ENCODE results near the gene SYNPO2L. TPM values are rescaled to one million over a fixed set of nuclear protein-coding genes. Genes with fewer than 3 reads are reported as not detected.

Gene SYNPO2L
- total RNA-seq, 1 experiment from 2014 or later, result 0.22 TPM

DNA sequence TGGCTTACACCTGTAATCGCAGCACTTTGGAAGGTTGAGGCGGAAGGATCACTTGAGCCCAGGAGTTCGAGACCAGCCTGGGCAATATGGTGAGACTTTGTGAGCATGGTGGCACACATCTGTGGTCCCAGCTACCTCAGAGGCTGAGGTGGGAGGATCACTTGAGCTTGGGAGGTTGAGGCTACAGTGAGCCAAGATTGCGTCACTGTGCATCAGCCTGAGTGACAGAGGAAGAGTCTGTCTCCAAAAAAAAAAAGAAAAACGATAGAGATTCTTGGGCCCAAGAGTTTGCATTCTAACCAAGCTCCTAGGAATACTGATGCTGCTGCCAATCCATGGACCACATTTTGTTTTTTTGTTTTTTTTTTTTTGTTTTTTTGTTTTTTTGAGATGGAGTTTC, 26.7 kb downstream of the SYNPO2L start (continued):
- TF ChIP-seq, protein P1, sequence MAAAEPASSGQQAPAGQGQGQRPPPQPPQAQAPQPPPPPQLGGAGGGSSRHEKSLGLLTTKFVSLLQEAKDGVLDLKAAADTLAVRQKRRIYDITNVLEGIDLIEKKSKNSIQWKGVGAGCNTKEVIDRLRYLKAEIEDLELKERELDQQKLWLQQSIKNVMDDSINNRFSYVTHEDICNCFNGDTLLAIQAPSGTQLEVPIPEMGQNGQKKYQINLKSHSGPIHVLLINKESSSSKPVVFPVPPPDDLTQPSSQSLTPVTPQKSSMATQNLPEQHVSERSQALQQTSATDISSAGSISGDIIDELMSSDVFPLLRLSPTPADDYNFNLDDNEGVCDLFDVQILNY (CRISPR knock-in tag; IDR thresholded peaks at IDR 0.05), result no peak
- TF ChIP-seq IRF2 (CRISPR knock-in tag; IDR thresholded peaks at IDR 0.05; ENCODE audit: borderline replicate concordance, low read depth), result no peak
- no peak for TF ChIP-seq EMX1 (CRISPR knock-in tag; IDR thresholded peaks at IDR 0.05)
- no peak for TF ChIP-seq CREM (CRISPR knock-in tag; IDR thresholded peaks at IDR 0.05)
- no peak for TF ChIP-seq RORB (CRISPR knock-in tag; IDR thresholded peaks at IDR 0.05)

DNA sequence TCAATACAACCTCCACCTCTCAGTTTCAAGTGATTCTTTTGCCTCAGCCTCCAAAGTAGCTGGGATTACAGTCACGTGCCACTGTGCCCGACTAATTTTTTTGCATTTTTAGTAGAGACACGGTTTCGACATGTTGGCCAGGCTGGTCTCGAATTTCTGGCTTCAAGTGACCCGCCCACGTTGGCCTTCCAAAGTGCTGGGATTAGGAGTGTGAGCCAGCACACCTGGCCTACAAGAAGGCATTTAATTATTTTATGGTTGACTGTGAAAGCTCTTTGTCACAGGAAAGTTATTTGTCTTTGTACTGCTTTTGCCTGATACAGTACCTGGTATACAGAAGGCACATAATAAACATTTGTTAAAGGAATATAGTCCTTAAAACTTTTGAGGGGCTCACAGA, 27.4 kb downstream of the SYNPO2L start:
- ChIA-PET POLR2A (no interaction called here), CTCF (no interaction called here)
- Mint-ChIP-seq H3K4me3 (no peak overlapping the region), H3K36me3 (no peaks in the 10 kb centered on the region), H3K4me1 (peaks cover 25% of the 10 kb centered on the region), H3K27ac (peak overlapping the region; percentile 15; the same call in 1 of the 2 replicates), H3K27me3 (ENCODE audit: low read depth) (no peaks in the 10 kb centered on the region; the same call in 1 of the 2 replicates), H3K9me3 (no peaks in the 10 kb centered on the region)
- no peak for ATAC-seq
- TF ChIP-seq, protein P2, sequence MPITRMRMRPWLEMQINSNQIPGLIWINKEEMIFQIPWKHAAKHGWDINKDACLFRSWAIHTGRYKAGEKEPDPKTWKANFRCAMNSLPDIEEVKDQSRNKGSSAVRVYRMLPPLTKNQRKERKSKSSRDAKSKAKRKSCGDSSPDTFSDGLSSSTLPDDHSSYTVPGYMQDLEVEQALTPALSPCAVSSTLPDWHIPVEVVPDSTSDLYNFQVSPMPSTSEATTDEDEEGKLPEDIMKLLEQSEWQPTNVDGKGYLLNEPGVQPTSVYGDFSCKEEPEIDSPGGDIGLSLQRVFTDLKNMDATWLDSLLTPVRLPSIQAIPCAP (CRISPR knock-in tag; IDR thresholded peaks at IDR 0.05), result no peak
- TF ChIP-seq HMGA2 (CRISPR knock-in tag; IDR thresholded peaks at IDR 0.05) (no peak), TEAD1 (CRISPR knock-in tag; IDR thresholded peaks at IDR 0.05) (no peak), ZNF416 (CRISPR knock-in tag; IDR thresholded peaks at IDR 0.05) (no peak)
- TF ChIP-seq, protein P3, sequence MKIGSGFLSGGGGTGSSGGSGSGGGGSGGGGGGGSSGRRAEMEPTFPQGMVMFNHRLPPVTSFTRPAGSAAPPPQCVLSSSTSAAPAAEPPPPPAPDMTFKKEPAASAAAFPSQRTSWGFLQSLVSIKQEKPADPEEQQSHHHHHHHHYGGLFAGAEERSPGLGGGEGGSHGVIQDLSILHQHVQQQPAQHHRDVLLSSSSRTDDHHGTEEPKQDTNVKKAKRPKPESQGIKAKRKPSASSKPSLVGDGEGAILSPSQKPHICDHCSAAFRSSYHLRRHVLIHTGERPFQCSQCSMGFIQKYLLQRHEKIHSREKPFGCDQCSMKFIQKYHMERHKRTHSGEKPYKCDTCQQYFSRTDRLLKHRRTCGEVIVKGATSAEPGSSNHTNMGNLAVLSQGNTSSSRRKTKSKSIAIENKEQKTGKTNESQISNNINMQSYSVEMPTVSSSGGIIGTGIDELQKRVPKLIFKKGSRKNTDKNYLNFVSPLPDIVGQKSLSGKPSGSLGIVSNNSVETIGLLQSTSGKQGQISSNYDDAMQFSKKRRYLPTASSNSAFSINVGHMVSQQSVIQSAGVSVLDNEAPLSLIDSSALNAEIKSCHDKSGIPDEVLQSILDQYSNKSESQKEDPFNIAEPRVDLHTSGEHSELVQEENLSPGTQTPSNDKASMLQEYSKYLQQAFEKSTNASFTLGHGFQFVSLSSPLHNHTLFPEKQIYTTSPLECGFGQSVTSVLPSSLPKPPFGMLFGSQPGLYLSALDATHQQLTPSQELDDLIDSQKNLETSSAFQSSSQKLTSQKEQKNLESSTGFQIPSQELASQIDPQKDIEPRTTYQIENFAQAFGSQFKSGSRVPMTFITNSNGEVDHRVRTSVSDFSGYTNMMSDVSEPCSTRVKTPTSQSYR (CRISPR knock-in tag; IDR thresholded peaks at IDR 0.05), result no peak
- TF ChIP-seq, protein P4, sequence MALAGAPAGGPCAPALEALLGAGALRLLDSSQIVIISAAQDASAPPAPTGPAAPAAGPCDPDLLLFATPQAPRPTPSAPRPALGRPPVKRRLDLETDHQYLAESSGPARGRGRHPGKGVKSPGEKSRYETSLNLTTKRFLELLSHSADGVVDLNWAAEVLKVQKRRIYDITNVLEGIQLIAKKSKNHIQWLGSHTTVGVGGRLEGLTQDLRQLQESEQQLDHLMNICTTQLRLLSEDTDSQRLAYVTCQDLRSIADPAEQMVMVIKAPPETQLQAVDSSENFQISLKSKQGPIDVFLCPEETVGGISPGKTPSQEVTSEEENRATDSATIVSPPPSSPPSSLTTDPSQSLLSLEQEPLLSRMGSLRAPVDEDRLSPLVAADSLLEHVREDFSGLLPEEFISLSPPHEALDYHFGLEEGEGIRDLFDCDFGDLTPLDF (CRISPR knock-in tag; IDR thresholded peaks at IDR 0.05), result no peak
- no peak for DNase-seq (ENCODE audit: low spot score)

DNA sequence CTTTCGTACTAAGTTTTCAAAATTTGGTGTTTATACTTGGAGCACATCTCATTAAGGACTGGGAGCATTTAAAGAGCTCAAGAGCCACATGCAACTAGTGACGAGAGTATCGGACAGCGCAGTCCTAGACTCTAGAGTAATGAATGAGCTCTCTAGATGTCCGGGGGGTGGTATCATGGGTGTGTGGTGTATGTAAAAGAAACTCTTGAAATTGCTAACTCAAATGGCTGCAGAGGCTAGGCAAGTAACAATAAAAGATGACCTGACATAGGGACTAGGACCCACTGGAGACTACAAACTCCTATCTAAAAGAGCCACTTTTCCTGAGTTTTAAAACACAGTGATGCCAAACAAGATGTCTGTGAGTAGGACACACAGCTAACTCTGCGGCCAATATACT, 28.5 kb downstream of the SYNPO2L start:
- Mint-ChIP-seq H3K36me3 (no peaks in the 10 kb centered on the region), H3K9me3 (no peaks in the 10 kb centered on the region), H3K27ac (peak overlapping the region; percentile 74), H3K4me3 (peak overlapping the region; percentile 97), H3K27me3 (ENCODE audit: low read depth) (no peaks in the 10 kb centered on the region; the same call in 1 of the 2 replicates), H3K4me1 (peaks cover 20% of the 10 kb centered on the region)
- no peak for DNase-seq (ENCODE audit: low spot score)
- no peak for ATAC-seq
- TF ChIP-seq, protein P5, sequence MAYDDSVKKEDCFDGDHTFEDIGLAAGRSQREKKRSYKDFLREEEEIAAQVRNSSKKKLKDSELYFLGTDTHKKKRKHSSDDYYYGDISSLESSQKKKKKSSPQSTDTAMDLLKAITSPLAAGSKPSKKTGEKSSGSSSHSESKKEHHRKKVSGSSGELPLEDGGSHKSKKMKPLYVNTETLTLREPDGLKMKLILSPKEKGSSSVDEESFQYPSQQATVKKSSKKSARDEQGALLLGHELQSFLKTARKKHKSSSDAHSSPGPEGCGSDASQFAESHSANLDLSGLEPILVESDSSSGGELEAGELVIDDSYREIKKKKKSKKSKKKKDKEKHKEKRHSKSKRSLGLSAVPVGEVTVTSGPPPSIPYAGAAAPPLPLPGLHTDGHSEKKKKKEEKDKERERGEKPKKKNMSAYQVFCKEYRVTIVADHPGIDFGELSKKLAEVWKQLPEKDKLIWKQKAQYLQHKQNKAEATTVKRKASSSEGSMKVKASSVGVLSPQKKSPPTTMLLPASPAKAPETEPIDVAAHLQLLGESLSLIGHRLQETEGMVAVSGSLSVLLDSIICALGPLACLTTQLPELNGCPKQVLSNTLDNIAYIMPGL (CRISPR knock-in tag; IDR thresholded peaks at IDR 0.05), result no peak
- TF ChIP-seq PRRX2 (CRISPR knock-in tag; IDR thresholded peaks at IDR 0.05) (no peak), ZNF416 (CRISPR knock-in tag; IDR thresholded peaks at IDR 0.05) (no peak), NR1H2 (CRISPR knock-in tag; IDR thresholded peaks at IDR 0.05) (no peak), SOX15 (CRISPR knock-in tag; IDR thresholded peaks at IDR 0.05) (no peak), ATF1 (CRISPR knock-in tag; IDR thresholded peaks at IDR 0.05) (no peak), FOXP1 (CRISPR knock-in tag; IDR thresholded peaks at IDR 0.05; ENCODE audit: borderline replicate concordance) (no peak), MYBL2 (CRISPR knock-in tag; IDR thresholded peaks at IDR 0.05) (no peak)
- TF ChIP-seq, protein P6, sequence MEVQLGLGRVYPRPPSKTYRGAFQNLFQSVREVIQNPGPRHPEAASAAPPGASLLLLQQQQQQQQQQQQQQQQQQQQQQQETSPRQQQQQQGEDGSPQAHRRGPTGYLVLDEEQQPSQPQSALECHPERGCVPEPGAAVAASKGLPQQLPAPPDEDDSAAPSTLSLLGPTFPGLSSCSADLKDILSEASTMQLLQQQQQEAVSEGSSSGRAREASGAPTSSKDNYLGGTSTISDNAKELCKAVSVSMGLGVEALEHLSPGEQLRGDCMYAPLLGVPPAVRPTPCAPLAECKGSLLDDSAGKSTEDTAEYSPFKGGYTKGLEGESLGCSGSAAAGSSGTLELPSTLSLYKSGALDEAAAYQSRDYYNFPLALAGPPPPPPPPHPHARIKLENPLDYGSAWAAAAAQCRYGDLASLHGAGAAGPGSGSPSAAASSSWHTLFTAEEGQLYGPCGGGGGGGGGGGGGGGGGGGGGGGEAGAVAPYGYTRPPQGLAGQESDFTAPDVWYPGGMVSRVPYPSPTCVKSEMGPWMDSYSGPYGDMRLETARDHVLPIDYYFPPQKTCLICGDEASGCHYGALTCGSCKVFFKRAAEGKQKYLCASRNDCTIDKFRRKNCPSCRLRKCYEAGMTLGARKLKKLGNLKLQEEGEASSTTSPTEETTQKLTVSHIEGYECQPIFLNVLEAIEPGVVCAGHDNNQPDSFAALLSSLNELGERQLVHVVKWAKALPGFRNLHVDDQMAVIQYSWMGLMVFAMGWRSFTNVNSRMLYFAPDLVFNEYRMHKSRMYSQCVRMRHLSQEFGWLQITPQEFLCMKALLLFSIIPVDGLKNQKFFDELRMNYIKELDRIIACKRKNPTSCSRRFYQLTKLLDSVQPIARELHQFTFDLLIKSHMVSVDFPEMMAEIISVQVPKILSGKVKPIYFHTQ (CRISPR knock-in tag; IDR thresholded peaks at IDR 0.05), result no peak
- TF ChIP-seq, protein P7, sequence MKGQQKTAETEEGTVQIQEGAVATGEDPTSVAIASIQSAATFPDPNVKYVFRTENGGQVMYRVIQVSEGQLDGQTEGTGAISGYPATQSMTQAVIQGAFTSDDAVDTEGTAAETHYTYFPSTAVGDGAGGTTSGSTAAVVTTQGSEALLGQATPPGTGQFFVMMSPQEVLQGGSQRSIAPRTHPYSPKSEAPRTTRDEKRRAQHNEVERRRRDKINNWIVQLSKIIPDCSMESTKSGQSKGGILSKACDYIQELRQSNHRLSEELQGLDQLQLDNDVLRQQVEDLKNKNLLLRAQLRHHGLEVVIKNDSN (CRISPR knock-in tag; IDR thresholded peaks at IDR 0.05), result no peak
- TF ChIP-seq, protein P8, sequence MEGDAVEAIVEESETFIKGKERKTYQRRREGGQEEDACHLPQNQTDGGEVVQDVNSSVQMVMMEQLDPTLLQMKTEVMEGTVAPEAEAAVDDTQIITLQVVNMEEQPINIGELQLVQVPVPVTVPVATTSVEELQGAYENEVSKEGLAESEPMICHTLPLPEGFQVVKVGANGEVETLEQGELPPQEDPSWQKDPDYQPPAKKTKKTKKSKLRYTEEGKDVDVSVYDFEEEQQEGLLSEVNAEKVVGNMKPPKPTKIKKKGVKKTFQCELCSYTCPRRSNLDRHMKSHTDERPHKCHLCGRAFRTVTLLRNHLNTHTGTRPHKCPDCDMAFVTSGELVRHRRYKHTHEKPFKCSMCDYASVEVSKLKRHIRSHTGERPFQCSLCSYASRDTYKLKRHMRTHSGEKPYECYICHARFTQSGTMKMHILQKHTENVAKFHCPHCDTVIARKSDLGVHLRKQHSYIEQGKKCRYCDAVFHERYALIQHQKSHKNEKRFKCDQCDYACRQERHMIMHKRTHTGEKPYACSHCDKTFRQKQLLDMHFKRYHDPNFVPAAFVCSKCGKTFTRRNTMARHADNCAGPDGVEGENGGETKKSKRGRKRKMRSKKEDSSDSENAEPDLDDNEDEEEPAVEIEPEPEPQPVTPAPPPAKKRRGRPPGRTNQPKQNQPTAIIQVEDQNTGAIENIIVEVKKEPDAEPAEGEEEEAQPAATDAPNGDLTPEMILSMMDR (IDR thresholded peaks at IDR 0.05), result no peak
- POLR2A ChIA-PET, result no interaction called here
- CTCF ChIA-PET, result interaction anchor here (0.6 to 1.4 kb wide), 3 partner anchors 17 to 98 kb away, joined by 3 to 5 read pairs (median 3); no protein-coding TSS in a partner anchor

Measured in WTC11 (cell line).